Testis (tissue), 3 donors: Measurements from ENCODE around the gene CAVIN1. TPM values are rescaled to one million over a fixed set of nuclear protein-coding genes. Genes with fewer than 3 reads are reported as not detected.

Experiments used
- DNase-seq: peaks from one replicate; pipeline ENCODE4 v3.0.0-alpha.2; 2019
- H3K27ac ChIP-seq, 2 donors: fragments of 200-600 bp; sonication (generic); one replicate each; pipeline ENCODE4 v1.5.1; 2019
- H3K27me3 ChIP-seq: fragments of 200-600 bp; sonication (generic); one replicate; pipeline ENCODE4 v1.5.1; 2019
- H3K36me3 ChIP-seq: fragments of 200-600 bp; sonication (generic); one replicate; pipeline ENCODE4 v1.5.1; 2017; ENCODE audit warnings: low read depth; ENCODE audit errors: missing control alignments
- H3K4me1 ChIP-seq: fragments of 200-600 bp; sonication (generic); one replicate; pipeline ENCODE4 v1.5.1; 2019
- H3K4me3 ChIP-seq, 2 donors: fragments of 200-600 bp; sonication (generic); one replicate each; pipeline ENCODE4 v1.5.1; 2017 to 2019
- H3K9me3 ChIP-seq: fragments of 200-600 bp; sonication (generic); one replicate; pipeline ENCODE4 v1.5.1; 2017
- POLR2A ChIP-seq: fragments of 450-650 bp; IDR thresholded peaks from one replicate; pipeline ENCODE4 v1.6.1; 2017; ENCODE audit warnings: antibody characterized with exemption, mild to moderate bottlenecking, moderate library complexity
- WGBS, 2 donors: methylation state at CpG; one replicate each; pipeline ENCODE4 v1.1.5; 2018; 5-methylcytosine and 5-hydroxymethylcytosine counted together
- intact Hi-C: fragments of 100-400 bp; cut with DNase I; formaldehyde crosslinking; loops from one replicate; pipeline ENCODE4 v1.15.1; 2023; ENCODE audit warnings: low total_unique reads
- polyA plus RNA-seq: library from polyadenylated mRNA; stranded (reverse); fragments of 350-450 nt; fragmentation: Illumina TruSeq; extraction: RNeasy Lipid Tissue Mini Kit (QIAGEN cat#74804); gene quantifications from one replicate; pipeline ENCODE4 v1.2.3, GENCODE V29; 2014; ENCODE audit warnings: low read depth, low replicate concordance; ENCODE audit not compliant: insufficient read depth
- total RNA-seq, 2 donors: library from RNA; depleted of rRNA; stranded (reverse); fragments of >200 nt; gene quantifications; one replicate each; pipeline ENCODE4 v1.2.3, GENCODE V29; 2016
- TF ChIP-seq, protein P1 (sequence below), 3 experiments: fragments of 450-650 bp in 2 of 3; fragments of 200-600 bp in 1 of 3; sonication (generic) in 1 of 3; IDR thresholded peaks; one replicate each; pipeline ENCODE4 v1.5.1; 2016 to 2019; ENCODE audit warnings: antibody characterized with exemption in 3 of 3, mild to moderate bottlenecking in 2 of 3, moderate library complexity in 1 of 3

Gene CAVIN1
- total and polyA plus RNA-seq, 3 donors from 2014 or later: 49.4 to 106 (median 68.4) TPM

DNA sequence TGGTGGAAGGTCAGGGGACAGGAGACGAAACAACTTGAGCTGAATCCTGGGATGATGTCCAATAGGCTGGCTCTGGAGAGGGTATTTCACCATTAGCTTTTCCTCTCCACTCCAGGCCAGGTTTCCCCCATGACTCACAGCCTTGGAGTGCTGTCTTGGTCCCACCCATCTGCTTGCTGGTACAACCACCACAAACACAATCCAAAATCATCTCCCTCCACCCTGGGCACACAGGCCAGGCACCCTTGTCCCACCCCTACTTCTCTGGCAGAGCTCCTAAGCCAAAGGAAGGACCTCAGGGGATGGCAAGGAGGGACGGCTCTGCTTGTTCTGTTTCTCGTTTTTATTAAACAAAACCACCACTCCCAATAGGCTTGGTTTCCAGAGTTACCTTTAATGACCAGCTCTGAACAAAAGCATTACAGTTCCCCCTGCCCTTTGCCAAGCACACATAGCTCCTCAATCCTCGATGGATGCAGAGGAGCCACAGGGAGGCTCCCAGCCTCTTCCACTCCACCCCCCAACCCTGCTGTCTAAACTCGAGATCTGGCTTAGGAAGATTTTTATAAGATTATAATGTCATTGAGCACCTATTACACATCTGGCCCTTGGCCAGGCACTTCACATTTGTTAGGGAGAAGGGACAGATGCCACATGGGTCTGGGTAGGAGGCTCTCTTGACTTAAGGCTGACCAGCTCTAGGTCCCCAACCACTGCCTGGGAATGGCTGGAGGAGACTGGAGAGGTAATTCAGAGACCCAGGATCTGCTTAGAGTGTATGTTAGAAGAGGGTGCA, 13.3 kb downstream of the CAVIN1 start:
- H3K27ac ChIP-seq: peak overlapping the region; percentile 68 to 76
- DNase-seq: no peak
- intact Hi-C loops: loop anchor here (5.0 kb wide), 1 partner anchor 87 kb away; no protein-coding TSS in a partner anchor
- 38 to 41% methylated on average over 5 of the region's 5 CpGs for WGBS, 2 donors
- TF ChIP-seq, protein P1, sequence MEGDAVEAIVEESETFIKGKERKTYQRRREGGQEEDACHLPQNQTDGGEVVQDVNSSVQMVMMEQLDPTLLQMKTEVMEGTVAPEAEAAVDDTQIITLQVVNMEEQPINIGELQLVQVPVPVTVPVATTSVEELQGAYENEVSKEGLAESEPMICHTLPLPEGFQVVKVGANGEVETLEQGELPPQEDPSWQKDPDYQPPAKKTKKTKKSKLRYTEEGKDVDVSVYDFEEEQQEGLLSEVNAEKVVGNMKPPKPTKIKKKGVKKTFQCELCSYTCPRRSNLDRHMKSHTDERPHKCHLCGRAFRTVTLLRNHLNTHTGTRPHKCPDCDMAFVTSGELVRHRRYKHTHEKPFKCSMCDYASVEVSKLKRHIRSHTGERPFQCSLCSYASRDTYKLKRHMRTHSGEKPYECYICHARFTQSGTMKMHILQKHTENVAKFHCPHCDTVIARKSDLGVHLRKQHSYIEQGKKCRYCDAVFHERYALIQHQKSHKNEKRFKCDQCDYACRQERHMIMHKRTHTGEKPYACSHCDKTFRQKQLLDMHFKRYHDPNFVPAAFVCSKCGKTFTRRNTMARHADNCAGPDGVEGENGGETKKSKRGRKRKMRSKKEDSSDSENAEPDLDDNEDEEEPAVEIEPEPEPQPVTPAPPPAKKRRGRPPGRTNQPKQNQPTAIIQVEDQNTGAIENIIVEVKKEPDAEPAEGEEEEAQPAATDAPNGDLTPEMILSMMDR (IDR thresholded peaks at IDR 0.05): no peak
- no peak for TF ChIP-seq POLR2A
- H3K9me3 ChIP-seq: no peaks in the 10 kb centered on the region
- no peak overlapping the region for H3K4me3 ChIP-seq
- no peaks in the 10 kb centered on the region for H3K27me3 ChIP-seq
- no peaks in the 10 kb centered on the region for H3K36me3 ChIP-seq
- H3K4me1 ChIP-seq: peaks cover 40% of the 10 kb centered on the region

GRCh38 chr17:42408061-42408460, 15.0 kb downstream of the CAVIN1 start:
- DNase-seq: no peak
- WGBS, 2 donors: 66 to 80% methylated on average over 2 of the region's 2 CpGs
- no peaks in the 10 kb centered on the region for H3K27me3 ChIP-seq

DNA sequence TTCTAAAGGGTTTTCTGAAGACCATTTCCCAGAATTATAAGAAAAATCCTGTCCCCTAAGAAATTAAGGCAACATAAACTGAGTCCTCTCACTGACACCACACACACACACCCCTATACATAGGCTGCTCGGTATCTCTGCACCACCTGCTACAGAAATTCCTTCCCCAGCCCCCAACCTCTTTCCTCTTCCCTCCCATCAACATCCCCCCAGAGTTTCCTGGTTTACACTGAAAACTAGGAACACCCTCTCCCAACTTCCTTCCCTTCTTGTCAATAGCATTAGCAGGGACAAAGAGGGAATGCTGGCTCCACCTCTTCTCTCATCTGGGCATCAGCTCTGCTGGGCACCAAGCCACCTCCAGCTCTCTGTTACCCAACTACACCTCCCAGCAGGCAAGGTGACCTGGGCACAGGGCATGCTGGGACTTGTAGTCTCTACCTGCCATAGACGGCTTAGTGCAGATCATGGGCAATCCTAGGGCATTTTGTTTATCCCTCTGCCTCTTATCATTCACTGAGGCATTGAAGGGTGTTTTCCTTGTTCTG, 15.7 kb downstream of the CAVIN1 start:
- WGBS, 2 donors: 23 to 36% methylated on average over 2 of the region's 2 CpGs
- Histone ChIP-seq H3K36me3 (no peaks in the 10 kb centered on the region), H3K4me3 (no peak overlapping the region), H3K27ac (peak overlapping the region; percentile 9 to 71), H3K4me1 (peaks cover 38% of the 10 kb centered on the region), H3K27me3 (no peaks in the 10 kb centered on the region), H3K9me3 (no peaks in the 10 kb centered on the region)
- intact Hi-C loops: loop anchor here (5.0 kb wide), 1 partner anchor 85 kb away; no protein-coding TSS in a partner anchor
- DNase-seq: peak; percentile 89
- TF ChIP-seq POLR2A: no peak
- TF ChIP-seq, protein P1 (IDR thresholded peaks at IDR 0.05): no peak

More at GRCh38 chr17:42408061-42408460, 15.0 kb downstream of the CAVIN1 start:
- H3K36me3 ChIP-seq: no peaks in the 10 kb centered on the region
- no peak overlapping the region for H3K4me3 ChIP-seq
- TF ChIP-seq, protein P1 (IDR thresholded peaks at IDR 0.05): no peak
- no peak for TF ChIP-seq POLR2A
- intact Hi-C loops: loop anchor here (5.0 kb wide), 1 partner anchor 86 kb away; no protein-coding TSS in a partner anchor
- peak overlapping the region in 1 of 2 donors; percentile 71 for H3K27ac ChIP-seq
- H3K4me1 ChIP-seq: peaks cover 36% of the 10 kb centered on the region
- no peaks in the 10 kb centered on the region for H3K9me3 ChIP-seq

DNA sequence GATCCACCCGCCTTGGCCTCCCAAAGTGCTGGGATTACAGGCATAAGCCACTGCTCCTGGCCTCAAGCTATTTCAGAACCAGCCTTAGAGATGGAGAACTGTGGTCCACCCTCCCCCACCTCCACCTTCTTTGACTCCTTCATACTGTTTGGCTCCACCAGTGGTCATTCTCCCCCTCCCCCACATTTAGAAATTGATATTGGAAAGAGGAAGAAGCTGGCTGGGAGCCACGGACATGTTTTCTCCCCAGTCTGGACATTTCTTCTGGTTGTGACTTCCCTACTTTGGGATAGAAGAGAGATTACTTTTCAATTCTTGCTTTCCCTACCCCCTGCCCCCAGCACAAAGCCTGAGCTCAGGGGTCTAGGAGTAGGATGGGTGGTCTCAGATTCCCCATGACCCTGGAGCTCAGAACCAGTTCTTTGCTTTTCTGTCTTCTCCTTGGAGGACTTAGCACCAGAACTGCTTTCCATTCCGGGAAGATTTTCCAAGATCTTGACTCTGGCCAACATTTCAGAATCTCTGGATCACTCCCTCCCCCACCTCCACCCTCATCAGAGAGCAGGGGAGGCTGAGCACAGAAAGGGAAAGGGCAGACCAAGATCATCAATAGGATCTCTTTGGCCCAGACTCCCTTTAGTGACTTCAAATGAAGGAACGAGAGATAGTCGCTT, 16.3 kb downstream of the CAVIN1 start:
- WGBS, 2 donors: 35 to 48% methylated on average over 5 of the region's 5 CpGs
- no peaks in the 10 kb centered on the region for H3K36me3 ChIP-seq
- no peak for DNase-seq
- H3K27me3 ChIP-seq: no peaks in the 10 kb centered on the region
- H3K27ac ChIP-seq: peak overlapping the region; percentile 9 to 71
- no peak overlapping the region for H3K4me3 ChIP-seq
- H3K4me1 ChIP-seq: peaks cover 42% of the 10 kb centered on the region
- TF ChIP-seq, protein P1 (IDR thresholded peaks at IDR 0.05): no peak
- TF ChIP-seq POLR2A: no peak
- no peaks in the 10 kb centered on the region for H3K9me3 ChIP-seq
- intact Hi-C loops: loop anchor here (5.0 kb wide), 1 partner anchor 84 kb away; no protein-coding TSS in a partner anchor
